K562 (cell line): ENCODE measurements around the gene TM9SF3. TPM values are rescaled to one million over a fixed set of nuclear protein-coding genes. Genes with fewer than 3 reads are reported as not detected.

ENCODE experiments used
- ATAC-seq: fragments of 200-7000 bp; cut with Tn5 transposase; 3 replicates; pipeline ENCODE4 v1.9.1; 2020; ENCODE audit warnings: moderate library complexity
- BruUV-seq: library from RNA; stranded (reverse); fragments of 400-500 nt; replicated peaks from 2 replicates; lab custom pipeline; 2021; lab: Mats Ljungman, UMichigan
- CTCF ChIA-PET: fragments of 300-600 bp; formaldehyde crosslinking; extraction: SDS; loops from one replicate; lab custom pipeline; 2021; ENCODE audit warnings: low intra/inter-chr PET ratio; lab: Yijun Ruan, JAX
- POLR2A ChIA-PET: fragments of 300-600, 350-650 bp; sonication (Branson Sonifier 250); formaldehyde crosslinking; extraction: SDS; loops from one replicate; lab custom pipeline; 2021; ENCODE audit warnings: antibody characterized with exemption, inconsistent platforms; lab: Yijun Ruan, JAX
- DNase-seq, 4 experiments: peaks; one replicate each; pipeline versions ENCODE4 v3.0.0 to v3.0.0-alpha.2; 2011 to 2018; ENCODE audit warnings: low spot score in 3 of 4, mixed read lengths in 3 of 4; ENCODE audit errors: extremely low read depth in 1 of 4
- FAIRE-seq: peaks from 2 replicates; lab custom pipeline; 2011; peaks lifted over from hg19 to GRCh38; lab: Jason Lieb, UNC
- H2AFZ ChIP-seq: 2 replicates; pipeline ENCODE4 v1.6.0; 2011; ENCODE audit warnings: low read depth, low read length, control low read depth, inconsistent platforms
- H3K27ac ChIP-seq: fragments of 200-600 bp; 3 replicates; pipeline ENCODE4 v1.8.0; 2011; ENCODE audit warnings: low read depth, mild to moderate bottlenecking, control low read depth, inconsistent platforms, low read length, moderate library complexity, mixed read lengths; ENCODE audit errors: extremely low read depth
- H3K27me3 ChIP-seq, 2 experiments: fragments of 300-600 bp in 1 of 2; 2 replicates in 1 of 2; 3 replicates in 1 of 2; pipeline versions ENCODE4 v1.6.0 to v1.8.0; 2011; ENCODE audit warnings: inconsistent platforms in 2 of 2, low read length in 2 of 2, mild to moderate bottlenecking in 1 of 2, mixed read lengths in 1 of 2, moderate library complexity in 1 of 2; ENCODE audit not compliant: control insufficient read depth in 2 of 2, insufficient read depth in 2 of 2
- H3K36me3 ChIP-seq: fragments of 300-600 bp; 3 replicates; pipeline ENCODE4 v1.8.0; 2011; ENCODE audit warnings: mild to moderate bottlenecking, low read length, inconsistent platforms; ENCODE audit not compliant: control insufficient read depth, insufficient read depth
- H3K4me1 ChIP-seq, 2 experiments: fragments of 200-600 bp in 1 of 2; replicated peaks in 1 of 2; 2 replicates in 1 of 2; 3 replicates in 1 of 2; pipeline versions ENCODE4 v1.5.1 to v1.8.0; 2011; ENCODE audit warnings: inconsistent platforms in 2 of 2, low read length in 2 of 2, mild to moderate bottlenecking in 1 of 2, mixed read lengths in 1 of 2, moderate library complexity in 1 of 2; ENCODE audit not compliant: control insufficient read depth in 2 of 2, insufficient read depth in 2 of 2
- H3K4me2 ChIP-seq: 2 replicates; pipeline ENCODE4 v1.6.1; 2011; ENCODE audit warnings: low read length, control low read depth, inconsistent platforms, mixed read lengths; ENCODE audit not compliant: insufficient read depth
- H3K4me3 ChIP-seq: fragments of 200-600 bp; sonication (generic), shearing (Covaris generic); 2 replicates; pipeline ENCODE4 v1.5.1; 2016; ENCODE audit warnings: control low read depth, inconsistent platforms
- H3K79me2 ChIP-seq: fragments of 200-600 bp; 3 replicates; pipeline ENCODE4 v1.8.0; 2011; ENCODE audit warnings: low read length, inconsistent platforms; ENCODE audit not compliant: control insufficient read depth, insufficient read depth
- H3K9ac ChIP-seq, 2 experiments: 2 replicates each; pipeline versions ENCODE4 v1.6.0 to v1.6.1; 2011; ENCODE audit warnings: low read depth in 2 of 2, low read length in 2 of 2, control low read depth in 1 of 2, inconsistent platforms in 1 of 2, mild to moderate bottlenecking in 1 of 2, mixed read lengths in 1 of 2; ENCODE audit not compliant: insufficient read depth in 1 of 2
- H3K9me1 ChIP-seq: one replicate; pipeline ENCODE4 v1.6.0; 2011; ENCODE audit warnings: inconsistent platforms, mild to moderate bottlenecking, low read length, moderate library complexity; ENCODE audit not compliant: control insufficient read depth, insufficient read depth
- H3K9me3 ChIP-seq: replicated peaks from 2 replicates; pipeline ENCODE4 v1.5.1; 2011; ENCODE audit warnings: low read depth, low read length, inconsistent platforms; ENCODE audit not compliant: control insufficient read depth, insufficient read depth
- H4K20me1 ChIP-seq: replicated peaks from 2 replicates; pipeline ENCODE4 v1.6.1; 2011; ENCODE audit warnings: low read length, inconsistent platforms, mixed read lengths; ENCODE audit not compliant: control insufficient read depth, insufficient read depth
- CTCFL ChIP-seq: IDR thresholded peaks from 2 replicates; pipeline ENCODE4 v1.6.1; 2011; ENCODE audit warnings: borderline replicate concordance, low read depth, mild to moderate bottlenecking, moderate library complexity, low read length; ENCODE audit not compliant: insufficient read depth, poor library complexity, severe bottlenecking
- ELF2 ChIP-seq: fragments of 250-450 bp; sonication (Bioruptor Pico); IDR thresholded peaks from 2 replicates; pipeline ENCODE4 v1.5.0; 2021; ENCODE audit warnings: mild to moderate bottlenecking
- HES1 ChIP-seq: fragments of 450-650 bp; IDR thresholded peaks from 2 replicates; pipeline ENCODE4 v1.6.1; 2016; ENCODE audit warnings: low read depth, mild to moderate bottlenecking, moderate library complexity
- HEY1 ChIP-seq: fragments of 250-450 bp; sonication (Bioruptor Pico); IDR thresholded peaks from 2 replicates; pipeline ENCODE4 v1.5.0; 2020; ENCODE audit warnings: mild to moderate bottlenecking, moderate library complexity, borderline replicate concordance
- HIVEP1 ChIP-seq: fragments of 250-450 bp; sonication (Bioruptor Pico); IDR thresholded peaks from 2 replicates; pipeline ENCODE4 v1.4.0; 2020; ENCODE audit warnings: mild to moderate bottlenecking
- HNRNPLL ChIP-seq: fragments of 200-400 bp; formaldehyde crosslinking; IDR thresholded peaks from 2 replicates; pipeline ENCODE4 v1.6.1; 2017; ENCODE audit warnings: low read length, low read depth, mild to moderate bottlenecking; ENCODE audit not compliant: poor library complexity, severe bottlenecking
- NCOA6 ChIP-seq: fragments of 450-650 bp; IDR thresholded peaks from 2 replicates; pipeline ENCODE4 v1.6.1; 2017; ENCODE audit warnings: mild to moderate bottlenecking
- NEUROD1 ChIP-seq: fragments of 150-350 bp; IDR thresholded peaks from 2 replicates; pipeline ENCODE4 v1.6.1; 2014; ENCODE audit warnings: borderline replicate concordance, low read length, low read depth; ENCODE audit not compliant: partially characterized antibody
- NFIX ChIP-seq: fragments of 250-450 bp; sonication (Bioruptor Pico); IDR thresholded peaks from 2 replicates; pipeline ENCODE4 v1.4.0; 2020; ENCODE audit warnings: low read depth, mild to moderate bottlenecking, moderate library complexity
- PATZ1 ChIP-seq: fragments of 250-450 bp; sonication (Bioruptor Pico); IDR thresholded peaks from 2 replicates; pipeline ENCODE4 v1.5.0; 2020; ENCODE audit warnings: mild to moderate bottlenecking, borderline replicate concordance
- RFX7 ChIP-seq: fragments of 250-450 bp; sonication (Bioruptor Pico); IDR thresholded peaks from 2 replicates; pipeline ENCODE4 v1.5.1; 2021; ENCODE audit warnings: mild to moderate bottlenecking
- TCF7 ChIP-seq: sonication (generic); IDR thresholded peaks from 2 replicates; pipeline ENCODE4 v1.6.1; 2016; ENCODE audit warnings: antibody characterized with exemption, borderline replicate concordance
- U2AF2 ChIP-seq: fragments of 200-400 bp; formaldehyde crosslinking; optimal IDR thresholded peaks from 2 replicates; pipeline ENCODE3; 2017; ENCODE audit warnings: low read depth, mild to moderate bottlenecking, low read length
- ZFP1 ChIP-seq: fragments of 450-650 bp; formaldehyde crosslinking; IDR thresholded peaks from 2 replicates; pipeline ENCODE4 v1.4.0; 2020; ENCODE audit warnings: mild to moderate bottlenecking, mixed read lengths
- ZNF197 ChIP-seq: fragments of 200-800 bp; sonication (Bioruptor generic); IDR thresholded peaks from 2 replicates; pipeline ENCODE4 v1.6.1; 2016; ENCODE audit warnings: low read depth, missing genetic modification characterization, missing compliant biosample characterization
- ZNF24 ChIP-seq: fragments of 450-650 bp; IDR thresholded peaks from 2 replicates; pipeline ENCODE4 v1.6.1; 2016
- ZNF764 ChIP-seq: fragments of 250-450 bp; sonication (Bioruptor Pico); IDR thresholded peaks from 2 replicates; pipeline ENCODE4 v1.4.0; 2020; ENCODE audit warnings: low read depth, mild to moderate bottlenecking, moderate library complexity
- WGBS: fragments of 100-300 bp; shearing (Covaris generic); methylation state at CpG from one replicate; pipeline ENCODE4 v1.1.6; 2016; ENCODE audit warnings: low coverage, mixed read lengths; ENCODE audit not compliant: insufficient coverage; ENCODE audit errors: missing lambda C conversion rate; 5-methylcytosine and 5-hydroxymethylcytosine counted together
- in situ Hi-C: fragments of 300-500 bp; cut with MboI; formaldehyde crosslinking; loops from 4 replicates; pipeline ENCODE4 v1.15.0; 2018; ENCODE audit warnings: inconsistent platforms, mixed read lengths
- intact Hi-C: fragments of 100-400 bp; cut with micrococcal nuclease; formaldehyde crosslinking; loops from 2 replicates; pipeline ENCODE4 v1.14.2; 2022
- polyA plus RNA-seq, 8 experiments: library from polyadenylated mRNA; depleted of rRNA in 4 of 8; stranded (reverse) in 5 of 8; unstranded in 3 of 8; fragments of >200 nt; fragmentation: Nextera tagmentation in 2 of 8; fragmentation: Illumina TruSeq in 1 of 8; extraction: Ambion mirVana in 2 of 8; extraction: Trizol in 1 of 8; gene quantifications; 2 replicates each; pipeline versions ENCODE4 v1.2.1 to v1.2.3, GENCODE V29; 2011 to 2014; ENCODE audit warnings: inconsistent platforms in 1 of 8, missing spikeins in 1 of 8
- total RNA-seq, 7 experiments: library from RNA; depleted of rRNA in 6 of 7; stranded (reverse); fragments of >200 nt in 6 of 7; fragmentation: Illumina TruSeq in 2 of 7; extraction: Trizol in 2 of 7; gene quantifications; 2 replicates each; pipeline versions ENCODE4 v1.2.1 to v1.2.3, GENCODE V29; 2011 to 2021; ENCODE audit warnings: low replicate concordance in 1 of 7

TM9SF3 gene
- total and polyA plus RNA-seq, 9 of the 15 experiments (the other 6 are each of a cell fraction or from before 2014, with no cell fraction given): 16.1 to 63.1 (median 34.9) TPM

GRCh38 chr10:96494694-96495093 lies 92.1 kb downstream of the TM9SF3 start (continued):
- TF ChIP-seq ZNF197 (CRISPR knock-in tag) (no peak), HNRNPLL (no peak), HEY1 (CRISPR knock-in tag) (no peak), NCOA6 (no peak), RFX7 (CRISPR knock-in tag) (no peak), U2AF2 (no peak)
- TF ChIP-seq, all 486 proteins: peak for 0

GRCh38 chr10:96493871-96494525 lies 92.8 kb downstream of the TM9SF3 start:
- H3K4me2 ChIP-seq: no peak overlapping the region
- ChIA-PET CTCF (no interaction called here), POLR2A (no interaction called here)
- WGBS: under 1% methylated on average over 11 of the region's 12 CpGs
- H2AFZ ChIP-seq: no peak overlapping the region
- no peaks in the 10 kb centered on the region for H3K9me1 ChIP-seq
- no peaks in the 10 kb centered on the region for H3K79me2 ChIP-seq
- no TSS peak for BruUV-seq
- no peaks in the 10 kb centered on the region for H3K36me3 ChIP-seq
- ATAC-seq (no peak), DNase-seq (no peak), FAIRE-seq (no peak)
- H3K9ac ChIP-seq: no peak overlapping the region
- H3K27ac ChIP-seq: no peak overlapping the region
- no peaks in the 10 kb centered on the region for H3K4me1 ChIP-seq
- no peak overlapping the region for H3K4me3 ChIP-seq
- H3K9me3 ChIP-seq: no peaks in the 10 kb centered on the region
- in situ Hi-C loops: no loop called here
- H3K27me3 ChIP-seq: peaks cover 0 to 43% of the 10 kb centered on the region in 2 experiments; a peak in 3 of 5 replicates
- intact Hi-C loops: no loop called here
- H4K20me1 ChIP-seq: 0 out of 2 replicates have a peak, but pooled peaks cover 3% of the 10 kb centered on the region
- TF ChIP-seq NEUROD1: no peak
- TF ChIP-seq CTCFL: no peak
- TF ChIP-seq ZNF764 (CRISPR knock-in tag): no peak
- no peak for TF ChIP-seq ZNF24
- TF ChIP-seq NFIX (CRISPR knock-in tag): no peak
- no peak for TF ChIP-seq HIVEP1 (CRISPR knock-in tag)
- no peak for TF ChIP-seq ELF2 (CRISPR knock-in tag)
- TF ChIP-seq PATZ1: no peak
- TF ChIP-seq TCF7: no peak
- no peak for TF ChIP-seq ZFP1 (CRISPR knock-in tag)
- no peak for TF ChIP-seq HES1
